Duodenal mucosa (tissue), 2 donors: ENCODE results near the gene FUT4.

Experiments used
- H3K27ac ChIP-seq: one replicate; pipeline ENCODE4 v1.7.0; 2013; ENCODE audit warnings: low read depth, low read length
- H3K27me3 ChIP-seq, 2 donors: one replicate each; pipeline ENCODE4 v1.7.0; 2013; ENCODE audit warnings: low read length in 2 of 2, control low read depth in 1 of 2; ENCODE audit not compliant: insufficient read depth in 2 of 2, control insufficient read depth in 1 of 2
- H3K36me3 ChIP-seq, 2 donors: one replicate each; pipeline ENCODE4 v1.7.0; 2013; ENCODE audit warnings: low read length in 2 of 2, control low read depth in 1 of 2; ENCODE audit not compliant: insufficient read depth in 2 of 2, control insufficient read depth in 1 of 2
- H3K4me1 ChIP-seq, 2 donors: one replicate each; pipeline ENCODE4 v1.7.0; 2013; ENCODE audit warnings: low read length in 2 of 2, control low read depth in 1 of 2; ENCODE audit not compliant: insufficient read depth in 2 of 2, control insufficient read depth in 1 of 2
- H3K4me3 ChIP-seq, 2 donors: one replicate each; pipeline ENCODE4 v1.7.0; 2013; ENCODE audit warnings: low read length in 2 of 2, low read depth in 1 of 2
- H3K9ac ChIP-seq, 2 donors: one replicate each; pipeline ENCODE4 v1.7.0; 2013; ENCODE audit warnings: low read length in 2 of 2, low read depth in 1 of 2
- H3K9me3 ChIP-seq, 2 donors: one replicate each; pipeline ENCODE4 v1.7.0; 2013; ENCODE audit warnings: low read length in 2 of 2, control low read depth in 1 of 2; ENCODE audit not compliant: control insufficient read depth in 1 of 2

Gene FUT4

DNA sequence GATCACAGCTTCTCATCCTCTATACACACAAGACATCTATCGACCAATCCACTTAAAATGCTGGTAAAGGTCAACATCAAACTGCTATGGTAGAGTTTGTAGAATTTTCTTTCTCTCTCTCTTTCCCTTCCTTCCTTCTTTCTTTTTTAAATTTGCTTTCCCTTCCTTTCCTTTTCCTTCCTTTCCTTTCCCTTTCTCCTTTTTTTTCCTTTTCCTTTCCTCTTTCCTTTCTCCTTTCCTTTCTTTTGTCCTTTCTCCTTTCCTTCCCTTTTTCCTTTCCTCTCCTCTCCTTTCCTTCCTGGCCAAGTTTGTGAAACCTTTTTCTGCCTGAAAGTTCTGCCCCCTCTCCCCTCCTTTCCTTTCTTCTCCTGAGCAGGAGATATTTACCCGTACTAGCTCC lies 28.3 kb upstream of the FUT4 start:
- Histone ChIP-seq H3K36me3 (no peaks in the 10 kb centered on the region), H3K27ac (no peak overlapping the region), H3K27me3 (no peaks in the 10 kb centered on the region), H3K9ac (no peak overlapping the region), H3K4me1 (peaks cover 14 to 22% of the 10 kb centered on the region in 2 donors), H3K4me3 (no peak overlapping the region), H3K9me3 (no peaks in the 10 kb centered on the region)

DNA sequence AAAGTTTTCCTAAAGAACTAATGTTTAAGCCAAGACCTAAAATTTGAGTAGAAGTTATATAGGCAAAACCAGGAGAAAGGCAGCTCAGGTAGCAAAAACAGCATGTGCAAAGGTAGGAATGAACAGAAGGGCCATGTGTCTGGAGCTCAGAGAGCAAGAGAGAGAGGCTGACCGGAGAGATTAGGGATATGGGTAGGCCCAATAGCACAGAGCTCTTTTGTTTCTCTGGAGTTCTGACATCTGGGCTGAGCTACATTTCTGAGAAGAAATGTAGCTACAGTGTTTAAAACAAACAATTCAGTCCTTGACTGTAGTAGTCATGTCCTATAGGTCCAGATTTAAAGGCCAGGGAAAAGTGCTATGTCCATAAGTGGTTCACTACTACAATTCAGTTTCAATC lies 27.0 kb upstream of the FUT4 start:
- H3K36me3 ChIP-seq = no peaks in the 10 kb centered on the region
- H3K27me3 ChIP-seq = no peaks in the 10 kb centered on the region
- H3K4me1 ChIP-seq = peaks cover 14 to 21% of the 10 kb centered on the region in 2 donors
- no peak overlapping the region for H3K27ac ChIP-seq
- H3K9me3 ChIP-seq = no peaks in the 10 kb centered on the region
- H3K4me3 ChIP-seq = no peak overlapping the region
- no peak overlapping the region for H3K9ac ChIP-seq

DNA sequence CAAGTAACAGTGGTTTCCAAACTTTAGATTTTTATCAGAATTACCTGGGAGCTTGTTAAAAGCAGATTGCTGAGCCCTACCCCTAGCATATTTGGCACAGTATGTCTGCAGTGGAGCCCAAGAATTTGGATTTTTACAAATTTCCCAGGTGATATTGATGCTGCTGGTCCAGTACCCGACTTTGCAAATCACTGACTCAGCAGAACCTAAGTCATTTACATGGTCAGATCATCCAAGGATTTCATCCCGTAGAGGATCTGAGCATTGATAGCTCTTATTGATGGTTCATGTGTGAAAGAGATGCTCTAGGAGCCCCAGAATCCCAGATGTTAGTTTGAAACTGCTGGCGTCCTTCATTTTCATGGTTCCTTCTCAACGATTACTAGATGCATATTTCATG lies 25.4 kb upstream of the FUT4 start:
- Histone ChIP-seq H3K4me3 (no peak overlapping the region), H3K27me3 (no peaks in the 10 kb centered on the region), H3K27ac (no peak overlapping the region), H3K4me1 (peaks cover 2 to 7% of the 10 kb centered on the region in 2 donors), H3K9me3 (no peaks in the 10 kb centered on the region), H3K36me3 (no peaks in the 10 kb centered on the region), H3K9ac (no peak overlapping the region)

DNA sequence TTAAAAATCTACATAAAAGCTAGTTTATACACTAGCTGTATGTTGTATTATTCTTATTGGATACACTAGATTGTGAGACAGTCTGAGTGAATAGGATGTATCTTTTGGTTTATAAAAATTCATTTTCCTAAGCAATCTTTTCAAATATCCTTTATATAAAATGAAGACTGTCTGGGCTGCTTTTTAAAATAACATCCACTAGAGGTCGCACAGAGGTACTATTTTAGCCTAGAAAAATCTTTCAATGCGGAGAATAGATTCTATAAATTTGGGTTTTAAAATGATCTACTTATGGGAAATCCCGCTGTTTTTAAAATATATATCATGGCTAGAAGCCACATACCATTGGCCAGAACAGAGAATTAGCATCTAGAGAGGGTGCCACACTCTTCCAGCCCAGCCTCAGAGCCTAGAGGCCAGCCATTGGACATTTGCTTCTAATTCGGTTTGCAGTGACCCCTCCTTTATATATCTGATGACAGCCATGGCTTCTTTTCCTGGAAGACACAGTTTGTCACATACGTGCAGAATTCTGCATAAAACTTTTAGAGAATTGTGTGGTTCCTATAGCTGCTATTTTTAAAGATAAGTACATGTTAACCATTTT lies 24.1 kb upstream of the FUT4 start:
- Histone ChIP-seq H3K27me3 (no peaks in the 10 kb centered on the region), H3K36me3 (no peaks in the 10 kb centered on the region), H3K27ac (no peak overlapping the region), H3K4me1 (peaks cover 0 to 4% of the 10 kb centered on the region in 2 donors), H3K4me3 (no peak overlapping the region), H3K9me3 (no peaks in the 10 kb centered on the region), H3K9ac (no peak overlapping the region)

DNA sequence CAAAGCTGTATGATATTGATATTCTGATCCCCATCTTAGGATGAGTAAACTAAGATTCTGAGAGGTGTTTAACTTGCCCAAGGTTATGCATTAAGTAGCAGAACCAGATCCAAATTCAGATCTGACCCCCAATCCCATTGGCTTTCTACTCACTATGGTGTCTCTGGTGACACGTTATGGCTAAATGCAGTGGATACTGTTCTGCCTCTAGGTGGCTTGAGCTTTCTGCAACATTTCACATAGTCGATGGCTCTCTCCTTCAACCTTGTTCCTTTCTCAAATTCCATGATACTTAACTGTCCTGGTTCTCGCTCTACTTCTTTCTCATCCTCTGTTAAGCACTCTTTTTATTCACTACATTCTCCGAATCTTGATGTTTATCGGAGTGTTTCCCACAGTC lies 22.0 kb upstream of the FUT4 start:
- Histone ChIP-seq H3K4me1 (peaks cover 5 to 10% of the 10 kb centered on the region in 2 donors), H3K9ac (no peak overlapping the region), H3K27me3 (no peaks in the 10 kb centered on the region), H3K4me3 (no peak overlapping the region), H3K36me3 (no peaks in the 10 kb centered on the region), H3K9me3 (no peaks in the 10 kb centered on the region), H3K27ac (no peak overlapping the region)

- H3K27ac ChIP-seq = no peak overlapping the region
- H3K4me1 ChIP-seq = peaks cover 5 to 10% of the 10 kb centered on the region in 2 donors
- H3K27me3 ChIP-seq = no peaks in the 10 kb centered on the region
- H3K4me3 ChIP-seq = no peak overlapping the region
- H3K36me3 ChIP-seq = no peaks in the 10 kb centered on the region
- H3K9me3 ChIP-seq = no peaks in the 10 kb centered on the region
- H3K9ac ChIP-seq = no peak overlapping the region
Observed at GRCh38 chr11:94524341-94524740, 19.4 kb upstream of the FUT4 start.

DNA sequence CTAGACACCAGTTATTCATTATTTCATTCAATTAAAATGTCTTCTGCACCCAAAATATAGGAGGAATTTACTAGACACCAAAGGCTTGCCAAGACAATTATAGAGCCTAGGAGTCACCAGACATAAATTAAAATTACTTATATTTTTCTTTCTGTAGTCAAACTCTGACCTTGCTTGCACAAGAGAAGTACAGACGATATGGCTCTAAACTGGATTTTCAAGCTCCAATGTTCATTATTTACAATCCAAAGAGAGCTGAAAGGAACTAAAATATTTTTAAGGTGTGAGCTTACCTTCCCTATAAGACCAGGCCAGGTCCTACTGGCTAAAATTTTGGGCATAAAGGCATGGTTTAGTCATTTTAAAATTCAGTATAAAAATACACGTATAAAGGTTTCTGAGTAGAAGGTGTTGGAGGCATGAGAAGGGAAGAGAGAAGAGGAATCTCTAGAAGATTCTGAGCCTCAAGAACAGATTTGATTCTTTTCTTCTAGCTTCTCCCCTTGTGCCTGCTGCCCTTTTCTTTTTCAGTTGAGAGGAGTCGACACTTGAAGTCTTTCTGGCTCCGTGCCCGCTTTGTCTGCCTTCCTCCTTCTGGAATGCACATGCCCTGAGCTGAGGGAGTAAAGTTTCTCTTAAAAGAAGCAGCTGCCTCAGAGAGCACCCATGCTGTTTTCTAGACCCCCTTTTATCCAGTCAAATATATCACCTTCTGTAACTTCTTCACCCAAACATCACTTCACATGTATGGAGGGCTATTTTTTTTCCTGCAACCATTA lies 18.0 kb upstream of the FUT4 start:
- Histone ChIP-seq H3K36me3 (no peaks in the 10 kb centered on the region), H3K27ac (no peak overlapping the region), H3K27me3 (no peaks in the 10 kb centered on the region), H3K4me3 (no peak overlapping the region), H3K9me3 (no peaks in the 10 kb centered on the region), H3K4me1 (peaks cover 5 to 7% of the 10 kb centered on the region in 2 donors), H3K9ac (no peak overlapping the region)

DNA sequence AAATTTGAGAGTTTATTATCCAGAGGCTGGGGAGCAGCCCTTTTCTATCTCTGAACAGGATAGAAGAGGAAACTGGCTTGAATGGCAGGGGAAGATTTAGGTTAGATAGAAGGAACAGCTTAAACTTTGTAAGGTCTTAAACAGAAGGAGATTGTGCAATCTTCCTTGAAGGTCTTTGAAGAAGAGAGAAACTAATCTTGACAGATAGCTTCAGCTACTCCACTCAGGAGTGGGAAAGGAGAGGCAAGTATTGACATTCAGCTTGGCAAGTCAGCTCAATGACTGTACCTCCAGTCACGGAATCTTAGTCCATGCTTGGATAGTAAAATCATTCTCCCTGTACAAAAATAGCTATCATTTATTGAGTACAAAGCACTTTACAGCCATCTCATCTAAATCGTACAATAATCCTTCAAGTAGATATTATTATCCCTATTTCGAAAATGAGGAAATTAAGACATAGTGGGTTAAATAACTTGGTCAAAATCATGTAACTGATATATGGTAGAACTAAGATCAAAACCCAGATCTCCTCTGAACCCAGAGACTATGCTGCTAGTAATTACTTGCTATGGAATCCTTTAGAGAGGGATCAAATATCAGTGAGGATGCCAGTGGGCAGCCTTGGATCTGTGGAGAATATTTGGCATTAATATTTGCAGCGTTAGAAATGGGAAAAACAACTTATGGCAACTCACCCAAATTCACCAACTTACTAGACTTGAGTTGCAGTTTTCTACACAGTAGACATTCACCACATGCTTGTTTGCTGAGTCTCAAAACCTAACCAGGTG lies 16.9 kb upstream of the FUT4 start:
- Histone ChIP-seq H3K27ac (no peak overlapping the region), H3K27me3 (no peaks in the 10 kb centered on the region), H3K9ac (no peak overlapping the region), H3K4me3 (no peak overlapping the region), H3K36me3 (no peaks in the 10 kb centered on the region), H3K9me3 (no peaks in the 10 kb centered on the region), H3K4me1 (peaks cover 5 to 7% of the 10 kb centered on the region in 2 donors)

GRCh38 chr11:94528551-94528950 lies 15.2 kb upstream of the FUT4 start:
- H3K27ac ChIP-seq = no peak overlapping the region
- no peaks in the 10 kb centered on the region for H3K27me3 ChIP-seq
- H3K9ac ChIP-seq = no peak overlapping the region
- H3K4me1 ChIP-seq = peaks cover 5 to 9% of the 10 kb centered on the region in 2 donors
- H3K4me3 ChIP-seq = no peak overlapping the region
- no peaks in the 10 kb centered on the region for H3K9me3 ChIP-seq
- no peaks in the 10 kb centered on the region for H3K36me3 ChIP-seq

DNA sequence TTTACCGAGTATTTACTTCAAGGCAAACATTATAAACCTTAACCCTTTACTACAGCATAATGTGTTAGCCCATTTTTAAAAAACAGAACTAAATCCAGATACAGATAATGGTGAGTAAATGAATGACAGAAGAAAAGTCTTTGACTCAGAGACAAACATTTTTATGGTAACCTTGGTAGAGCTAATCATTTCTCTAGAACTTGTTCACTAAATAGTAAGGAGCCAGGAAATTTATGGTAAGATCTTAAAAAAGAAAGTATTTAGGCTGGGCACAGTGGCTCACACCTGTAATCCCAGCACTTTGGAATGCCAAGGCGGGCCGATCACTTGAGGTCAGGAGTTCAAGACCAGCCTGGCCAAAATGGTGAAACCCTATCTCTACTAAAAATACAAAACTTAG lies 11.5 kb upstream of the FUT4 start:
- Histone ChIP-seq H3K36me3 (no peaks in the 10 kb centered on the region), H3K27ac (no peak overlapping the region), H3K9me3 (no peaks in the 10 kb centered on the region), H3K9ac (no peak overlapping the region), H3K4me3 (no peak overlapping the region), H3K4me1 (peaks cover 6 to 18% of the 10 kb centered on the region in 2 donors), H3K27me3 (no peaks in the 10 kb centered on the region)
